H1 (cell line): ENCODE data around the gene RNF220. TPM values are rescaled to one million over a fixed set of nuclear protein-coding genes. Genes with fewer than 3 reads are reported as not detected.

Experiments used
- CTCF ChIA-PET: fragments of 300-600 bp; sonication (Branson Sonifier 250); formaldehyde crosslinking; loops from one replicate; lab custom pipeline; 2021; ENCODE audit not compliant: partially characterized antibody; lab: Charles Lee
- POLR2A ChIA-PET: fragments of 300-600 bp; sonication (Branson Sonifier 250); formaldehyde crosslinking; loops from one replicate; lab custom pipeline; 2021; ENCODE audit warnings: inconsistent platforms; ENCODE audit not compliant: partially characterized antibody; lab: Charles Lee
- DNase-seq, 2 experiments: peaks; one replicate each; pipeline versions ENCODE4 v3.0.0 to v3.0.0-alpha.2; 2010 to 2022; ENCODE audit warnings: low spot score in 2 of 2, low read depth in 1 of 2, mixed read lengths in 1 of 2
- FAIRE-seq: peaks from 2 replicates; lab custom pipeline; 2011; peaks lifted over from hg19 to GRCh38; lab: Jason Lieb, UNC
- H2AFZ ChIP-seq: 2 replicates; pipeline ENCODE4 v1.8.1; 2012; ENCODE audit warnings: low read length, inconsistent platforms
- H2AK5ac ChIP-seq: 2 replicates; pipeline ENCODE4 v1.6.1; 2013; ENCODE audit warnings: low read depth, low read length
- H2BK120ac ChIP-seq: replicated peaks from 2 replicates; pipeline ENCODE3; 2013; ENCODE audit warnings: low read depth, low read length, inconsistent platforms
- H2BK12ac ChIP-seq: 2 replicates; pipeline ENCODE4 v1.6.1; 2013; ENCODE audit warnings: low read depth, low read length
- H2BK15ac ChIP-seq: 2 replicates; pipeline ENCODE4 v1.6.1; 2013; ENCODE audit warnings: low read length
- H2BK20ac ChIP-seq: 2 replicates; pipeline ENCODE4 v1.6.1; 2013; ENCODE audit warnings: low read length
- H2BK5ac ChIP-seq: 2 replicates; pipeline ENCODE4 v1.6.1; 2013; ENCODE audit warnings: low read depth, low read length
- H3K14ac ChIP-seq: 2 replicates; pipeline ENCODE4 v1.6.1; 2013; ENCODE audit warnings: inconsistent platforms; ENCODE audit not compliant: insufficient read length
- H3K18ac ChIP-seq: 2 replicates; pipeline ENCODE4 v1.6.1; 2013; ENCODE audit warnings: low read length; ENCODE audit errors: extremely low read depth
- H3K23ac ChIP-seq: 2 replicates; pipeline ENCODE4 v1.6.1; 2013; ENCODE audit warnings: inconsistent platforms; ENCODE audit not compliant: insufficient read length
- H3K23me2 ChIP-seq: 2 replicates; pipeline ENCODE4 v1.6.1; 2013; ENCODE audit warnings: low read depth, low read length
- H3K27ac ChIP-seq: 2 replicates; pipeline ENCODE4 v1.6.1; 2011; ENCODE audit warnings: low read depth, low read length, inconsistent platforms
- H3K27me3 ChIP-seq, 4 experiments: replicated peaks in 1 of 4; 1 replicate in 1 of 4; 2 replicates in 3 of 4; pipeline versions ENCODE4 v1.6.1 to v1.8.1; 2011 to 2013; ENCODE audit warnings: low read length in 3 of 4, mild to moderate bottlenecking in 3 of 4, inconsistent platforms in 2 of 4, mixed read lengths in 2 of 4, moderate library complexity in 1 of 4; ENCODE audit not compliant: control insufficient read depth in 3 of 4, insufficient read depth in 3 of 4; ENCODE audit errors: extremely low read depth in 1 of 4
- H3K36me3 ChIP-seq, 4 experiments: 2 replicates each; pipeline versions ENCODE4 v1.6.1 to v1.8.1; 2011 to 2013; ENCODE audit warnings: mild to moderate bottlenecking in 4 of 4, low read length in 3 of 4, moderate library complexity in 2 of 4, control low read depth in 1 of 4, inconsistent platforms in 1 of 4; ENCODE audit not compliant: insufficient read depth in 4 of 4, control insufficient read depth in 2 of 4
- H3K4ac ChIP-seq: replicated peaks from 2 replicates; pipeline ENCODE3; 2013; ENCODE audit warnings: low read length, low read depth, mixed read lengths, inconsistent platforms; ENCODE audit not compliant: insufficient read length
- H3K4me1 ChIP-seq, 4 experiments: replicated peaks in 1 of 4; 1 replicate in 1 of 4; 2 replicates in 3 of 4; pipeline versions ENCODE4 v1.6.1 to v1.8.1; 2011 to 2013; ENCODE audit warnings: low read length in 3 of 4, inconsistent platforms in 2 of 4, mixed read lengths in 1 of 4; ENCODE audit not compliant: insufficient read depth in 4 of 4, control insufficient read depth in 3 of 4
- H3K4me2 ChIP-seq, 2 experiments: 2 replicates each; pipeline versions ENCODE4 v1.6.1 to v1.8.1; 2011 to 2013; ENCODE audit warnings: low read depth in 2 of 2, low read length in 2 of 2, control low read depth in 1 of 2, inconsistent platforms in 1 of 2, mild to moderate bottlenecking in 1 of 2; ENCODE audit not compliant: insufficient read depth in 1 of 2
- H3K4me3 ChIP-seq, 4 experiments: fragments of 200-600, 300-600 bp in 1 of 4; sonication (generic), shearing (Covaris generic), sonication (Bioruptor Twin) in 1 of 4; 2 replicates each; pipeline versions ENCODE4 v1.5.1 to v1.8.1; 2011 to 2016; ENCODE audit warnings: low read length in 4 of 4, low read depth in 3 of 4, control low read depth in 2 of 4, inconsistent platforms in 2 of 4, mild to moderate bottlenecking in 2 of 4, mixed read lengths in 1 of 4, moderate library complexity in 1 of 4; ENCODE audit not compliant: insufficient read depth in 2 of 4; ENCODE audit errors: extremely low read depth in 1 of 4
- H3K56ac ChIP-seq: replicated peaks from 2 replicates; pipeline ENCODE3; 2013; ENCODE audit warnings: low read depth, mild to moderate bottlenecking, mixed read lengths, low read length, inconsistent platforms; ENCODE audit not compliant: insufficient read length
- H3K79me1 ChIP-seq: 2 replicates; pipeline ENCODE4 v1.6.1; 2013; ENCODE audit warnings: low read depth, low read length, control low read depth
- H3K79me2 ChIP-seq, 2 experiments: 2 replicates each; pipeline versions ENCODE4 v1.6.1 to v1.8.1; 2012 to 2013; ENCODE audit warnings: low read length in 2 of 2, mild to moderate bottlenecking in 2 of 2, inconsistent platforms in 1 of 2; ENCODE audit not compliant: insufficient read depth in 2 of 2, control insufficient read depth in 1 of 2
- H3K9ac ChIP-seq, 4 experiments: replicated peaks in 1 of 4; 1 replicate in 1 of 4; 2 replicates in 3 of 4; pipeline versions ENCODE4 v1.6.1 to v1.8.1; 2011 to 2013; ENCODE audit warnings: low read depth in 3 of 4, low read length in 3 of 4, control low read depth in 2 of 4, mild to moderate bottlenecking in 2 of 4, moderate library complexity in 2 of 4, inconsistent platforms in 1 of 4; ENCODE audit errors: extremely low read depth in 1 of 4
- H3K9me3 ChIP-seq, 2 experiments: 2 replicates each; pipeline versions ENCODE4 v1.6.1 to v1.8.1; 2012 to 2013; ENCODE audit warnings: mild to moderate bottlenecking in 2 of 2, moderate library complexity in 2 of 2, control low read depth in 1 of 2, inconsistent platforms in 1 of 2, low read depth in 1 of 2, low read length in 1 of 2, mixed read lengths in 1 of 2; ENCODE audit not compliant: insufficient read depth in 2 of 2
- H4K20me1 ChIP-seq, 2 experiments: replicated peaks in 1 of 2; 2 replicates each; pipeline versions ENCODE3 to v1.8.1; 2011 to 2013; ENCODE audit warnings: inconsistent platforms in 2 of 2, low read length in 2 of 2, mild to moderate bottlenecking in 1 of 2; ENCODE audit not compliant: insufficient read depth in 2 of 2, control insufficient read depth in 1 of 2
- H4K5ac ChIP-seq: 2 replicates; pipeline ENCODE4 v1.6.1; 2013; ENCODE audit warnings: low read length, low read depth, mixed read lengths, inconsistent platforms; ENCODE audit not compliant: insufficient read length
- H4K8ac ChIP-seq: 2 replicates; pipeline ENCODE4 v1.8.0; 2013; ENCODE audit warnings: mild to moderate bottlenecking, moderate library complexity, low read length, inconsistent platforms; ENCODE audit not compliant: insufficient read depth; ENCODE audit errors: extremely low read depth
- H4K91ac ChIP-seq: replicated peaks from 2 replicates; pipeline ENCODE3; 2013; ENCODE audit warnings: low read length, mixed read lengths, inconsistent platforms; ENCODE audit not compliant: insufficient read length
- ASH2L ChIP-seq: fragments of 200-600, 300-600 bp; sonication (generic); IDR thresholded peaks from one replicate; pipeline ENCODE4 v1.7.1; 2017; ENCODE audit warnings: low read length
- ATF2 ChIP-seq: IDR thresholded peaks from 2 replicates; pipeline ENCODE4 v1.6.1; 2012; ENCODE audit warnings: low read length, inconsistent platforms
- BACH1 ChIP-seq: IDR thresholded peaks from 2 replicates; pipeline ENCODE4 v1.6.1; 2012; ENCODE audit warnings: low read length, improper control_type of control experiment
- CREB1 ChIP-seq: IDR thresholded peaks from 2 replicates; pipeline ENCODE4 v1.6.1; 2012; ENCODE audit warnings: inconsistent platforms
- HDAC2 ChIP-seq, 2 experiments: fragments of 300-600 bp in 1 of 2; sonication (generic) in 1 of 2; IDR thresholded peaks; 2 replicates each; pipeline ENCODE4 v1.6.1; 2011 to 2012; ENCODE audit warnings: low read depth in 2 of 2, low read length in 2 of 2, mild to moderate bottlenecking in 2 of 2, moderate library complexity in 2 of 2, borderline replicate concordance in 1 of 2, inconsistent platforms in 1 of 2
- KDM4A ChIP-seq: IDR thresholded peaks from one replicate; pipeline ENCODE4 v1.7.1; 2012; ENCODE audit warnings: low read depth, mild to moderate bottlenecking, moderate library complexity, low read length, inconsistent platforms; ENCODE audit not compliant: severe bottlenecking
- PHF8 ChIP-seq: fragments of 200-600 bp; sonication (generic); conservative IDR thresholded peaks from 2 replicates; pipeline ENCODE4 v1.7.1; 2012; ENCODE audit warnings: low read depth, mild to moderate bottlenecking, inconsistent platforms, low read length, moderate library complexity
- SIN3A ChIP-seq, 2 experiments: IDR thresholded peaks in 1 of 2; conservative IDR thresholded peaks in 1 of 2; 2 replicates each; pipeline ENCODE4 v1.6.1; 2011 to 2012; ENCODE audit warnings: low read length in 2 of 2, improper control_type of control experiment in 1 of 2, low read depth in 1 of 2, mild to moderate bottlenecking in 1 of 2
- WGBS, 2 experiments: shearing (Covaris generic) in 1 of 2; methylation state at CpG; one replicate each; pipeline versions ENCODE4 v1.1.6 to v1.1.7; 2013 to 2015; ENCODE audit warnings: low lambda C conversion rate in 2 of 2, mixed read lengths in 2 of 2, inconsistent platforms in 1 of 2, low coverage in 1 of 2, missing lambda C conversion rate in 1 of 2; ENCODE audit not compliant: insufficient replicate concordance in 2 of 2, insufficient coverage in 1 of 2, insufficient read length in 1 of 2; ENCODE audit errors: extremely low coverage in 1 of 2, missing lambda C conversion rate in 1 of 2; 5-methylcytosine and 5-hydroxymethylcytosine counted together
- polyA plus RNA-seq, 7 experiments: library from polyadenylated mRNA; depleted of rRNA in 3 of 7; stranded (reverse) in 5 of 7; unstranded in 2 of 7; fragments of >200 nt in 5 of 7; fragments of 200-250 nt in 2 of 7; gene quantifications; 1 replicate in 5 of 7; 2 replicates in 1 of 7; 4 replicates in 1 of 7; pipeline versions ENCODE4 v1.2.1 to v1.2.3, GENCODE V29; 2011 to 2013; ENCODE audit warnings: missing spikeins in 2 of 7, mixed read lengths in 2 of 7
- total RNA-seq: library from RNA; stranded (reverse); fragmentation: NEBNext Ultra II Directional; extraction: Animal tissue kit (Norgen Biotek cat#: 25700); gene quantifications from 2 replicates; pipeline ENCODE4 v1.2.1, GENCODE V29; 2021

The RNF220 gene
- total and polyA plus RNA-seq, 2 of the 8 experiments (the other 6 are each of a cell fraction or from before 2014, with no cell fraction given) = 123 to 160 TPM

- H2BK120ac ChIP-seq = no peak overlapping the region
- peak overlapping the region; percentile 75 for H4K8ac ChIP-seq
- peaks cover 0 to 15% (median under 1%) of the 10 kb centered on the region in 4 experiments; a peak in 2 of 8 replicates for H3K36me3 ChIP-seq
- H3K4me3 ChIP-seq = peak overlapping the region; percentile 44 to 69 (median 53)
- CTCF ChIA-PET = interaction anchor here (0.9 kb wide), 1 partner anchor 10 kb away, joined by 3 read pairs; no protein-coding TSS in a partner anchor
- H3K56ac ChIP-seq = no peak overlapping the region
- peak overlapping the region; percentile 67; the same call in 1 of the 2 replicates for H2AFZ ChIP-seq
- peaks cover 0 to 42% of the 10 kb centered on the region in 2 experiments; a peak in 2 of 4 replicates for H3K79me2 ChIP-seq
- no peak overlapping the region for H3K23ac ChIP-seq
- H3K4me2 ChIP-seq = peak overlapping the region; percentile 80 to 98
- H2BK15ac ChIP-seq = peak overlapping the region; percentile 53; the same call in 1 of the 2 replicates
- H3K18ac ChIP-seq = peak overlapping the region; percentile 91
- H3K79me1 ChIP-seq = peaks cover 5% of the 10 kb centered on the region; the same call in 1 of the 2 replicates
- peak overlapping the region in 2 of 4 experiments; percentile 1 to 45; a peak in 3 of 7 replicates for H3K9ac ChIP-seq
- H3K14ac ChIP-seq = no peak overlapping the region
- H3K9me3 ChIP-seq = no peaks in the 10 kb centered on the region
- peak overlapping the region; percentile 21; the same call in 1 of the 2 replicates for H2BK5ac ChIP-seq
- H3K4ac ChIP-seq = peak overlapping the region; percentile 55
- H3K23me2 ChIP-seq = peaks cover 10% of the 10 kb centered on the region; the same call in 1 of the 2 replicates
- H4K20me1 ChIP-seq = peaks cover 0 to 12% of the 10 kb centered on the region in 2 experiments
- H3K4me1 ChIP-seq = peaks cover 8 to 29% (median 23%) of the 10 kb centered on the region in 4 experiments
- H2BK12ac ChIP-seq = peak overlapping the region; percentile 33; the same call in 1 of the 2 replicates
- POLR2A ChIA-PET = no interaction called here
- no peak overlapping the region for H2AK5ac ChIP-seq
- no peak for DNase-seq
- H2BK20ac ChIP-seq = no peak overlapping the region
- no peak overlapping the region; the same call in 1 of the 2 replicates for H3K27ac ChIP-seq
- 4% methylated on average over 41 of the region's 46 CpGs; no CpG with 5 or more reads in 1 of the 2 experiments for WGBS, 2 experiments
- peak overlapping the region; percentile 94 for H4K91ac ChIP-seq
- FAIRE-seq = no peak
- TF ChIP-seq BACH1 (peak; percentile 40; the same call in 1 of the 2 replicates), PHF8 (0 out of 2 replicates have a peak, but pooled peaks have one; percentile 33), CREB1 (no peak), ATF2 (no peak), ASH2L (peak; percentile 29), KDM4A (peak; percentile 50), HDAC2 (IDR thresholded peaks at IDR 0.05; ENCODE audit: borderline replicate concordance in 1 of 2, low read depth in 2 of 2, low read length in 2 of 2) (0 out of 4 replicates have a peak, but pooled peaks of 1 of the 2 experiments have one; percentile 9), SIN3A (conservative IDR thresholded peaks at IDR 0.05 in 1 of 2, IDR thresholded peaks at IDR 0.05 in 1 of 2; ENCODE audit: low read depth in 1 of 2, low read length in 2 of 2) (no peak)
- peaks cover 0 to 10% (median 4%) of the 10 kb centered on the region in 4 experiments; a peak in 5 of 7 replicates for H3K27me3 ChIP-seq
- H4K5ac ChIP-seq = peak overlapping the region; percentile 2
Observed at GRCh38 chr1:44418022-44418673, 13.1 kb downstream of the RNF220 start.
